Measurements from ENCODE around the gene GATD1. TPM values are rescaled to one million over a fixed set of nuclear protein-coding genes. Genes with fewer than 3 reads are reported as not detected.
A peak's percentile ranks its signal among the peaks of the same experiment; 100 is the strongest.

The GATD1 gene
- total and polyA plus RNA-seq, 10 of the 15 experiments (the other 5 are each of a cell fraction or from before 2014, with no cell fraction given), result 1.2 to 92.6 (median 22.3) TPM

- TF ChIP-seq ZNF687 (IDR thresholded peaks at IDR 0.05) (peak; percentile 60; the same call in 1 of the 2 replicates), HDAC2 (IDR thresholded peaks at IDR 0.05) (no peak), JUND (IDR thresholded peaks at IDR 0.05; ENCODE audit: low read depth, low read length) (no peak), POLR2AphosphoS2 (IDR thresholded peaks at IDR 0.05; ENCODE audit: low read depth, low read length) (peak; percentile 62), NR2C2 (IDR thresholded peaks at IDR 0.05; ENCODE audit: borderline replicate concordance, control insufficient read depth, insufficient read length, low read depth) (no peak), PKNOX1 (IDR thresholded peaks at IDR 0.05) (peak; percentile 14; the same call in 1 of the 2 replicates)
These were observed 29.9 kb downstream of the GATD1 start, which contains the start of gene TALDO1 (continued) for GRCh38 chr11:747158-748006.

All from GM12878 (cell line).